Activated B cell treated with CpG ODN at 0.5 μM for 24 hours (primary cell): Measurements from ENCODE around the gene BABAM2. TPM values are rescaled to one million over a fixed set of nuclear protein-coding genes. Genes with fewer than 3 reads are reported as not detected.

ENCODE experiments used
- ATAC-seq: fragments of 200-7000 bp; cut with Tn5 transposase; one replicate; pipeline ENCODE4 v1.10.0; 2021; ENCODE audit warnings: low read depth, mild to moderate bottlenecking, moderate library complexity
- CTCF ChIA-PET: fragments of 350-600 bp; sonication (Branson Sonifier 250); formaldehyde crosslinking; loops from one replicate; lab custom pipeline; 2021; ENCODE audit warnings: antibody characterized with exemption; lab: Charles Lee
- POLR2A ChIA-PET: fragments of 350-600 bp; sonication (Branson Sonifier 250); formaldehyde crosslinking; loops from one replicate; lab custom pipeline; 2021; ENCODE audit warnings: antibody characterized with exemption; lab: Charles Lee
- DNase-seq: peaks from one replicate; pipeline ENCODE4 v3.0.0; 2022
- H3K27ac Mint-ChIP-seq: one replicate; pipeline ENCODE4 v1.8.0; 2020; ENCODE audit warnings: mixed read lengths
- H3K27me3 Mint-ChIP-seq: one replicate; pipeline ENCODE4 v1.8.0; 2021; ENCODE audit warnings: mixed read lengths
- H3K36me3 Mint-ChIP-seq: one replicate; pipeline ENCODE4 v1.8.0; 2021; ENCODE audit warnings: low read depth, mixed read lengths
- H3K4me1 Mint-ChIP-seq: one replicate; pipeline ENCODE4 v1.8.0; 2021; ENCODE audit warnings: mixed read lengths
- H3K4me3 Mint-ChIP-seq: one replicate; pipeline ENCODE4 v1.8.0; 2020; ENCODE audit warnings: mild to moderate bottlenecking, mixed read lengths
- H3K9me3 Mint-ChIP-seq: one replicate; pipeline ENCODE4 v1.8.0; 2020; ENCODE audit warnings: mixed read lengths
- CTCF ChIP-seq: fragments of 200-600 bp; IDR thresholded peaks from one replicate; pipeline ENCODE4 v1.8.0; 2022; ENCODE audit warnings: antibody characterized with exemption, mild to moderate bottlenecking
- intact Hi-C: fragments of 100-400 bp; cut with micrococcal nuclease; formaldehyde crosslinking; loops from one replicate; pipeline ENCODE4 v1.15.1; 2024
- total RNA-seq: library from RNA; stranded (reverse); gene quantifications from 2 replicates; pipeline ENCODE4 v1.2.3, GENCODE V29; 2022

The BABAM2 gene
- total RNA-seq, 1 donor from 2014 or later, result 55.6 TPM

- intact Hi-C loops, result no loop called here
- no peaks in the 10 kb centered on the region for H3K9me3 Mint-ChIP-seq
- POLR2A ChIA-PET, result no interaction called here
- no peaks in the 10 kb centered on the region for H3K27me3 Mint-ChIP-seq
- DNase-seq (no peak), ATAC-seq (no peak)
- no peak overlapping the region for H3K4me3 Mint-ChIP-seq
- no peak for TF ChIP-seq CTCF
- peaks cover 3% of the 10 kb centered on the region for H3K4me1 Mint-ChIP-seq
- peaks cover 19% of the 10 kb centered on the region for H3K36me3 Mint-ChIP-seq
- no peak overlapping the region for H3K27ac Mint-ChIP-seq
- CTCF ChIA-PET, result no interaction called here
Measured at GRCh38 chr2:28270456-28271152, 380.1 kb downstream of the BABAM2 start.

DNA sequence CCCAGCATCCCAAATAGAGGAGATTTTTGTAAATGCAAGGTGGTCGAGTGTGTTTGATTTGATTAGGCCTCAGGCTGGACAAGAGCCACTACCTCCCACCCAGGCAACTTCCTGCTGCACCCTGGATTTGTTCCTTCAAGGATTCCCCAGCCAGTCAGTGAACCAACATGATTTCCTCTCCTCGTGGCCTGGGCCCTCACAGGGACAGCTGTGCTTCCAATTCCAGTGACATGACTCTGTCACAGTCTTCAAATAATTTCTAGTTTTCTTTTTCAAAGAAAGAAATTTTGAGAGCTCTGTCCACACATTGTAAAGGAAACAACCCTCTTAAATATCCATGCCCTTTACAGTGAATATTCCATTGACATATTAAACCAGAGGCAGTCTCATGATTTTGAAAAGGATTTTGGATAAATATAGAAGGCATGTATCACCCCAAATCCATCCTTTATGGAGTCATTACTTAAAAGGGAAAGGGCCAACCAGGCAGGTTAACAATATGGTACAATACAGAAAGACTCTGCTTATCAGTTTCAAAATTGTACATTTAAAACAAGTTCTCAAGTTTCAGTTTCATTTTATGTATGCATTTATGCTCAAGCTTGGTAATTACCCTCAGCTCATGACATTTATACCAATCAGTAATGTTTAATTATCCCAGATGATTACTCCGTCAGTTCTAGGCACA, 380.8 kb downstream of the BABAM2 start:
- ChIA-PET POLR2A (no interaction called here), CTCF (no interaction called here)
- Mint-ChIP-seq H3K9me3 (no peaks in the 10 kb centered on the region), H3K27me3 (no peaks in the 10 kb centered on the region), H3K4me1 (peaks cover 10% of the 10 kb centered on the region), H3K36me3 (peaks cover 19% of the 10 kb centered on the region), H3K4me3 (no peak overlapping the region), H3K27ac (no peak overlapping the region)
- intact Hi-C loops, result no loop called here
- ATAC-seq, result no peak
- no peak for DNase-seq
- TF ChIP-seq CTCF, result no peak

- H3K9me3 Mint-ChIP-seq, result no peaks in the 10 kb centered on the region
- POLR2A ChIA-PET, result no interaction called here
- no peaks in the 10 kb centered on the region for H3K27me3 Mint-ChIP-seq
- H3K36me3 Mint-ChIP-seq, result peaks cover 19% of the 10 kb centered on the region
- no peak for TF ChIP-seq CTCF
- intact Hi-C loops, result no loop called here
- no peak for ATAC-seq
- no peak for DNase-seq
- no peak overlapping the region for H3K4me3 Mint-ChIP-seq
- no peak overlapping the region for H3K27ac Mint-ChIP-seq
- peaks cover 11% of the 10 kb centered on the region for H3K4me1 Mint-ChIP-seq
- CTCF ChIA-PET, result no interaction called here
Measured at GRCh38 chr2:28271919-28272250, 381.4 kb downstream of the BABAM2 start.

GRCh38 chr2:28273751-28274150, 383.2 kb downstream of the BABAM2 start:
- Mint-ChIP-seq H3K27ac (no peak overlapping the region), H3K36me3 (peaks cover 26% of the 10 kb centered on the region), H3K27me3 (no peaks in the 10 kb centered on the region), H3K4me1 (peaks cover 11% of the 10 kb centered on the region), H3K4me3 (no peak overlapping the region), H3K9me3 (no peaks in the 10 kb centered on the region)
- ChIA-PET CTCF (no interaction called here), POLR2A (no interaction called here)
- TF ChIP-seq CTCF, result no peak
- no peak for DNase-seq
- ATAC-seq, result no peak
- intact Hi-C loops, result no loop called here

DNA sequence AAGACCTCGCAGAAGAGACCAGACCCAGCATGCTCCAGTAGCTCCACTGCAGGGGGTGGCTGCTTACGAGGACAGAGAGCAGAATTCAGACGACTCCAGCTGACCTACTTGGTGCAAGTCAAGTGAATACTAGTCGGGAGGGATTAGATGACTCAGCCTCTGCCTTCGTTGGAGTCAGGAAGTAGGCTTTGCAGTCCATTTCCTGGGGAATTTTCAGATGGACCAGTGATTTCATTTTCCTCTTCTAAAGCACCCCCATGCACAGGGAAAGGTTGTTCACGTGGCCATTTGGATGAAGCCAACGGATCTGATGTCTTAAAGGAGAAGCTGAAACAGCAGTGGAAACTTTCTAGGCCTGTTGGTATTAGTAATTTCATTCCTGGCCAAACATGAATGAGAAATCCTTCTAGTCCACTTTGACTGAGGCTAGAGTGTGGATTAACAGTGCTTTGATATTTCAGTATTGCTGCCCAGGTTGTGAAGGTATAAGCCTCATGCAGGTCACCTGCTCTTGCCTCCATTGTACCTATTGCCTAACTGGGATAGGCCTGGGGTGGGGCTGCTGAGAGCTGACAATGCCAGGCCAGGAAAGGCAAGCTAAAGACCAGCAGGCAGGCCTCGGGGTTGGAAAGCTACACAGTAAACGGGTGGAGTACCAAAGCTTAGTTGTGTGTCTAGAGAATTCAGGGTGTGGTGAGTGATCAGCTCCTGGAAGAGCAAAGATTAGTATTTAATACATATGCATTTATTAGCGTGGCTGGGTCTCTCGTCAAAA, 384.6 kb downstream of the BABAM2 start:
- intact Hi-C loops, result no loop called here
- H3K27me3 Mint-ChIP-seq, result no peaks in the 10 kb centered on the region
- DNase-seq (no peak), ATAC-seq (no peak)
- peaks cover 11% of the 10 kb centered on the region for H3K4me1 Mint-ChIP-seq
- ChIA-PET CTCF (no interaction called here), POLR2A (no interaction called here)
- H3K27ac Mint-ChIP-seq, result no peak overlapping the region
- TF ChIP-seq CTCF, result no peak
- no peaks in the 10 kb centered on the region for H3K9me3 Mint-ChIP-seq
- H3K36me3 Mint-ChIP-seq, result peaks cover 25% of the 10 kb centered on the region
- H3K4me3 Mint-ChIP-seq, result no peak overlapping the region
